ENCODE results near the gene HEXIM1. TPM values are rescaled to one million over a fixed set of nuclear protein-coding genes. Genes with fewer than 3 reads are reported as not detected.

Gene HEXIM1
- total RNA-seq, 1 donor from 2014 or later = 38.8 TPM

DNA sequence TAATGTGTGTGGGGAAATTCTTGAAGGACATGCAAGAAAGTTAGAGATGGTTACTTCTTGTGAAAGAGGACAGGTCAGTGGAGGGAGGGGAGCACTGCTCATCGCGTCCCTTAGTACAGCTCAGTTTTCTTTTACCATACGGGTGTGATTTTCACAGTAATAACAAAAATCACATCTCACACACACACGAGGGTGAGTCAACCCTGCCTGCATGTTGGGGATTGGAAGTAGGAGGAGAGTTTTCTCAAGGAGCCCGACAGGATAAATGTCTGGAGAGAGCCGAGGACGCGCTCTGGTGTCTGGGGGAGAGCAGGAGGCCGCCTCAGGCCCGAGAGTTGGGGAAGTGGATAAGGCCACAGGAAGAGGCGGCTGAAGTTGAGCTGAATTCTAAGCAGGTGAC, 32.4 kb upstream of the HEXIM1 start:
- H3K27me3 Mint-ChIP-seq (ENCODE audit: low read depth) = no peaks in the 10 kb centered on the region
- TF ChIP-seq, protein P1, sequence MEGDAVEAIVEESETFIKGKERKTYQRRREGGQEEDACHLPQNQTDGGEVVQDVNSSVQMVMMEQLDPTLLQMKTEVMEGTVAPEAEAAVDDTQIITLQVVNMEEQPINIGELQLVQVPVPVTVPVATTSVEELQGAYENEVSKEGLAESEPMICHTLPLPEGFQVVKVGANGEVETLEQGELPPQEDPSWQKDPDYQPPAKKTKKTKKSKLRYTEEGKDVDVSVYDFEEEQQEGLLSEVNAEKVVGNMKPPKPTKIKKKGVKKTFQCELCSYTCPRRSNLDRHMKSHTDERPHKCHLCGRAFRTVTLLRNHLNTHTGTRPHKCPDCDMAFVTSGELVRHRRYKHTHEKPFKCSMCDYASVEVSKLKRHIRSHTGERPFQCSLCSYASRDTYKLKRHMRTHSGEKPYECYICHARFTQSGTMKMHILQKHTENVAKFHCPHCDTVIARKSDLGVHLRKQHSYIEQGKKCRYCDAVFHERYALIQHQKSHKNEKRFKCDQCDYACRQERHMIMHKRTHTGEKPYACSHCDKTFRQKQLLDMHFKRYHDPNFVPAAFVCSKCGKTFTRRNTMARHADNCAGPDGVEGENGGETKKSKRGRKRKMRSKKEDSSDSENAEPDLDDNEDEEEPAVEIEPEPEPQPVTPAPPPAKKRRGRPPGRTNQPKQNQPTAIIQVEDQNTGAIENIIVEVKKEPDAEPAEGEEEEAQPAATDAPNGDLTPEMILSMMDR (IDR thresholded peaks at IDR 0.05; ENCODE audit: unreplicated experiment) = no peak
- H3K4me3 Mint-ChIP-seq = no peak overlapping the region
- DNase-seq (ENCODE audit: low spot score in 2 of 2, unreplicated experiment in 2 of 2) = no peak
- peaks cover 12% of the 10 kb centered on the region for H3K36me3 Mint-ChIP-seq
- H3K4me1 Mint-ChIP-seq = peaks cover 2% of the 10 kb centered on the region
- H3K27ac Mint-ChIP-seq = no peak overlapping the region
- no peaks in the 10 kb centered on the region for H3K9me3 Mint-ChIP-seq

DNA sequence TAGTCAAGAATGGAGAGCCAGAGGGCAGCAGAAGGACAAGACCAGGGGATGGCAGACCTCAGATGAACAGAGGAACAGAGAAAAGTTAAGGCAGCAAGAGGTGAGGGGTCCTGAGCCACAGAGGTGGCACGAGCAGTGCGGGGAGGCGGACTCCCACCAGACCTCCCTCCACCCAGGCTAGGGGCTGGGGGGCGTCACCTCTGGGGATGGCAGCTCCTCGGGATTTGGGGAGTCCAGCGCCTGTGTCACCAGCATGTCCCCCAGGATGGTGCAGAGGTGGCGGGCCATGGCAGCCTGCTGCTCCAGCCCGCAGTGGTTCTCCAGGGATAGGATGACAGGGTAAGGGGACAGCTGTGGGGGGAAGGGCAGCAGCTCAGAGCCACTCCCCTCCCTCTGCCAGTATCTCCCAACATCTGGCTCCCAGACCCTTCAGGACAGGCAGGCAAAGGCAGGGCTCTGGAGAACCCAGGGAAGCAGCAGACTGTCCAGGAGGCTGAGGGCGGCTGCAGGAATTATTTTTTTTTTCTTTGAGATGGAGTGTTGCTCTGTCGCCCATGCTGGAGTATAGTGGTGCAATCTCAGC, 31.8 kb upstream of the HEXIM1 start:
- H3K9me3 Mint-ChIP-seq = no peaks in the 10 kb centered on the region
- no peak overlapping the region for H3K4me3 Mint-ChIP-seq
- H3K4me1 Mint-ChIP-seq = peaks cover 2% of the 10 kb centered on the region
- no peaks in the 10 kb centered on the region for H3K27me3 Mint-ChIP-seq (ENCODE audit: low read depth)
- no peak overlapping the region for H3K27ac Mint-ChIP-seq
- no peak for DNase-seq (ENCODE audit: low spot score in 2 of 2, unreplicated experiment in 2 of 2)
- TF ChIP-seq, protein P1 (IDR thresholded peaks at IDR 0.05; ENCODE audit: unreplicated experiment) = no peak
- H3K36me3 Mint-ChIP-seq = peaks cover 12% of the 10 kb centered on the region

DNA sequence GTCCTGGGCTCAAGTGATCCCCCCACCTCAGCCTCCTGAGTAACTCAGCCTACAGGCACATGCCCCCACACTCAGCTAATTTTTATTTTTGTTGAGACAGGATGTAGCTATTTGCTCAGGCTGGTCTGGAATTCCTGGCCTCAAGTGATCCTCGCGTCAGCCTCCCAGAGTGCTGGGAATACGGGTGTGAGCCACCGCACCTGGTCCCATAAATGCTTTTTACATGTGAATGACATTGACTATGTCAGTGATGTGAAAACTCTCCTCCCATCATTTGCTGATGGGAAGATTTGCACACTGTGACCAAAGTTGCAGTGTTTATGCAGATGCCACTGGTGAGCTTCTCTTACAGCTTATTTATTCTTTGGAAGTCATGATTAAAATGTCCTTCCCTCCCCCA, 30.9 kb upstream of the HEXIM1 start:
- DNase-seq (ENCODE audit: low spot score in 2 of 2, unreplicated experiment in 2 of 2) = no peak
- no peak overlapping the region for H3K4me3 Mint-ChIP-seq
- TF ChIP-seq, protein P1 (IDR thresholded peaks at IDR 0.05; ENCODE audit: unreplicated experiment) = no peak
- H3K4me1 Mint-ChIP-seq = peaks cover 2% of the 10 kb centered on the region
- no peak overlapping the region for H3K27ac Mint-ChIP-seq
- H3K9me3 Mint-ChIP-seq = no peaks in the 10 kb centered on the region
- no peaks in the 10 kb centered on the region for H3K27me3 Mint-ChIP-seq (ENCODE audit: low read depth)
- H3K36me3 Mint-ChIP-seq = peaks cover 12% of the 10 kb centered on the region

DNA sequence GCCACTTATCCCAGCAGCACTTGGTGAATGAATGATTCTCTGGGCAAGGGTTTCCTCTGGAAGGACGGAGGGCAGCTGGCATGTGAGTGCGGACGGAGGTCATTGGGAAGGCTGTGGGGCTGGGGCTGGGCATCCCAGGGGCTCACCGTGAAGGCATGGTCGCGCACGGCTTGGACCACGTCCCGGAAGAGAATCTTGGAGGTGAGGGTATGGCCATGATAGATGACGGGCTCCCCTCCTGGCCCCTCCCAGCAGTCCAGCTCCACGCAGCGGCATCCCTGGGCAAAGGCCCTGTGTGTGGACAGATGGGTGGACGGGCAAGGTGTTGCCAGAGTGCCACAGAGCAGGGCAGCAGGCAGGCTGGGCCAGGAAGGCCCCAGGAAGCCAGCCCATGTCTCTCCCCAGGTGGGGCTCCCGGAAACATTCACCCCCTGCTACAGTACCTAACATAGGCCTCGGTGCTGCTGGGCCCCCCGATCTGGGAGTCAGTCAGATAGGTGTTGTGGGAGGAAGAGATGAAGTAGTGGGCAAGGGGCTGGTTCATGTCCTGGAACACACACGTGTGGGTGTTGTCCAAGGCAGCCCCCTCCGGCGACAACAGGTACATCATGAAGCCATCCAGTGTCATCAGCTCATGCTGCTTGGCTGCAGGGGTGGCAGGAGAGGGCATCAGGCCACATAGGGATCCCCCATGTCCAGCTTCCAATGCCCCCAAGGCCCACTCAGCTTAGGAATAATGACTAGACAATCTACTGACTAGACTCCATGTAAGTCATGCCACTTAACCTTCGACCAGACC, 30.2 kb upstream of the HEXIM1 start:
- Mint-ChIP-seq H3K9me3 (no peaks in the 10 kb centered on the region), H3K36me3 (peaks cover 12% of the 10 kb centered on the region), H3K4me1 (peaks cover 2% of the 10 kb centered on the region), H3K27me3 (ENCODE audit: low read depth) (no peaks in the 10 kb centered on the region), H3K27ac (no peak overlapping the region), H3K4me3 (no peak overlapping the region)
- no peak for DNase-seq (ENCODE audit: low spot score in 2 of 2, unreplicated experiment in 2 of 2)
- TF ChIP-seq, protein P1 (IDR thresholded peaks at IDR 0.05; ENCODE audit: unreplicated experiment) = no peak

DNA sequence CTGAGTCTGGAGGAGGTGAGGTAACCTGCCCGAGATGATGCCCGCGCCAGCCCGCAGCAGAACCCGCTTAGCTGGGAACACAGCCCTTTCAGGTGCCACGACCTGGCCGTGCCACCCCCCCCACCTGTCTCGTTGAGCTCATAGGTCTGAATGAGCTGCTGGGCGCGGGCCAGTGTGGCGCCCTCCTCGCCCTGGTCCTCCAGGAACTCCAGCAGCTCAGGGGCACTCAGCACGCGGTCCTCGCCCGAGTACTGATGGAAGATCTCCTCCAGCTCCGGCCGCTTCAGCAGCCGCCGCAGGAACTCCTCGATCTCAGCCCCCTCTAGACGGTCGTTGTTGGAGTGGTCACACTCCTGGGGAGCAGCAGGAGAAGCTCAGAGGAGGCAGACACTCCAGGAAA, 29.6 kb upstream of the HEXIM1 start:
- H3K36me3 Mint-ChIP-seq = peaks cover 12% of the 10 kb centered on the region
- TF ChIP-seq, protein P1 (IDR thresholded peaks at IDR 0.05; ENCODE audit: unreplicated experiment) = no peak
- peaks cover 2% of the 10 kb centered on the region for H3K4me1 Mint-ChIP-seq
- H3K9me3 Mint-ChIP-seq = no peaks in the 10 kb centered on the region
- no peak overlapping the region for H3K4me3 Mint-ChIP-seq
- H3K27me3 Mint-ChIP-seq (ENCODE audit: low read depth) = no peaks in the 10 kb centered on the region
- DNase-seq (ENCODE audit: low spot score in 2 of 2, unreplicated experiment in 2 of 2) = no peak
- no peak overlapping the region for H3K27ac Mint-ChIP-seq

Measured in mesothelial cell of epicardium (in vitro differentiated cells).